Smooth muscle cell of the brain vasculature (primary cell): ENCODE measurements around the gene KRTAP9-6.
"Not testable (repeated sequence)": the region's sequence is repeated elsewhere in the genome, so short reads cannot be mapped to it uniquely, and the experiment has no call there.

Source experiments
- DNase-seq: peaks from one replicate; pipeline ENCODE4 v3.0.0-alpha.2; 2012; ENCODE audit warnings: low read depth, low spot score

KRTAP9-6 gene

GRCh38 chr17:41271323-41271722 lies 6.1 kb downstream of the KRTAP9-6 start:
- DNase-seq, result not testable (repeated sequence)

GRCh38 chr17:41271858-41272257 lies 6.7 kb downstream of the KRTAP9-6 start:
- DNase-seq, result no peak

GRCh38 chr17:41275648-41276190 lies 10.5 kb downstream of the KRTAP9-6 start, which contains the start of gene KRTAP9-7:
Gene KRTAP9-7 (plus strand): TSS chr17:41275698. CDS start chr17:41275698, 0 bp downstream.
- DNase-seq, result not testable (repeated sequence)

- DNase-seq, result no peak
Observed at GRCh38 chr17:41278176-41278955, 13.2 kb downstream of the KRTAP9-6 start.

- no peak for DNase-seq
Observed at GRCh38 chr17:41284043-41284442, 18.9 kb downstream of the KRTAP9-6 start.

GRCh38 chr17:41284546-41284945 lies 19.4 kb downstream of the KRTAP9-6 start:
- no peak for DNase-seq

GRCh38 chr17:41287050-41287449 lies 21.9 kb downstream of the KRTAP9-6 start:
- DNase-seq, result no peak

- no peak for DNase-seq
Observed at GRCh38 chr17:41294016-41294415, 28.8 kb downstream of the KRTAP9-6 start.

GRCh38 chr17:41296846-41297245 lies 31.7 kb downstream of the KRTAP9-6 start:
- DNase-seq, result no peak

- DNase-seq, result no peak
Observed at GRCh38 chr17:41298458-41299135, 33.4 kb downstream of the KRTAP9-6 start.

GRCh38 chr17:41301204-41301790 lies 36.1 kb downstream of the KRTAP9-6 start:
- DNase-seq, result no peak

- no peak for DNase-seq
Observed at GRCh38 chr17:41301916-41302901, 37.0 kb downstream of the KRTAP9-6 start, which contains the start of gene KRTAP29-1. Gene KRTAP29-1 (minus strand): TSS chr17:41302851. CDS start chr17:41302851, 0 bp downstream.

GRCh38 chr17:41302981-41303380 lies 37.8 kb downstream of the KRTAP9-6 start:
- DNase-seq, result no peak

- no peak for DNase-seq
Observed at GRCh38 chr17:41304091-41304490, 38.9 kb downstream of the KRTAP9-6 start.

GRCh38 chr17:41307647-41308046 lies 42.5 kb downstream of the KRTAP9-6 start:
- no peak for DNase-seq

- DNase-seq, result no peak
Observed at GRCh38 chr17:41308251-41308917, 43.2 kb downstream of the KRTAP9-6 start.

GRCh38 chr17:41308918-41309359 lies 43.8 kb downstream of the KRTAP9-6 start, which contains the start of gene KRTAP16-1:
Gene KRTAP16-1 (minus strand): TSS chr17:41309309. CDS start chr17:41309253, 56 bp downstream.
- no peak for DNase-seq

GRCh38 chr17:41311111-41311510 lies 45.9 kb downstream of the KRTAP9-6 start:
- no peak for DNase-seq

- DNase-seq, result no peak
Observed at GRCh38 chr17:41315204-41315794, 50.1 kb downstream of the KRTAP9-6 start, which contains the start of gene KRTAP17-1. Gene KRTAP17-1 (minus strand): TSS chr17:41315710. CDS start chr17:41315650, 60 bp downstream.
